OCI-LY1 (cell line): ENCODE results near the gene HEBP1.

Experiments used
- EZH2 ChIP-seq: fragments of 200-600 bp; sonication (generic), shearing (Covaris generic); IDR thresholded peaks from 2 replicates; pipeline ENCODE4 v1.8.0; 2017; ENCODE audit warnings: borderline replicate concordance, mixed run types, mild to moderate bottlenecking, antibody characterized with exemption, low read length, moderate library complexity, mixed read lengths
- TF ChIP-seq, protein P1 (sequence below): fragments of 200-600 bp; sonication (generic), shearing (Covaris generic); IDR thresholded peaks from 2 replicates; pipeline ENCODE4 v1.5.1; 2017; ENCODE audit warnings: mild to moderate bottlenecking, antibody characterized with exemption, low read length, moderate library complexity, mixed read lengths

- TF ChIP-seq, protein P1, sequence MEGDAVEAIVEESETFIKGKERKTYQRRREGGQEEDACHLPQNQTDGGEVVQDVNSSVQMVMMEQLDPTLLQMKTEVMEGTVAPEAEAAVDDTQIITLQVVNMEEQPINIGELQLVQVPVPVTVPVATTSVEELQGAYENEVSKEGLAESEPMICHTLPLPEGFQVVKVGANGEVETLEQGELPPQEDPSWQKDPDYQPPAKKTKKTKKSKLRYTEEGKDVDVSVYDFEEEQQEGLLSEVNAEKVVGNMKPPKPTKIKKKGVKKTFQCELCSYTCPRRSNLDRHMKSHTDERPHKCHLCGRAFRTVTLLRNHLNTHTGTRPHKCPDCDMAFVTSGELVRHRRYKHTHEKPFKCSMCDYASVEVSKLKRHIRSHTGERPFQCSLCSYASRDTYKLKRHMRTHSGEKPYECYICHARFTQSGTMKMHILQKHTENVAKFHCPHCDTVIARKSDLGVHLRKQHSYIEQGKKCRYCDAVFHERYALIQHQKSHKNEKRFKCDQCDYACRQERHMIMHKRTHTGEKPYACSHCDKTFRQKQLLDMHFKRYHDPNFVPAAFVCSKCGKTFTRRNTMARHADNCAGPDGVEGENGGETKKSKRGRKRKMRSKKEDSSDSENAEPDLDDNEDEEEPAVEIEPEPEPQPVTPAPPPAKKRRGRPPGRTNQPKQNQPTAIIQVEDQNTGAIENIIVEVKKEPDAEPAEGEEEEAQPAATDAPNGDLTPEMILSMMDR: no peak
- TF ChIP-seq EZH2: no peak
Observed at GRCh38 chr12:12938541-12938940, 61.5 kb downstream of the HEBP1 start.
